H7 (cell line): Measurements from ENCODE around the gene MSLN. TPM values are rescaled to one million over a fixed set of nuclear protein-coding genes. Genes with fewer than 3 reads are reported as not detected.
"Not testable (repeated sequence)": the region's sequence is repeated elsewhere in the genome, so short reads cannot be mapped to it uniquely, and the experiment has no call there.

Experiments used
- DNase-seq: peaks from one replicate; pipeline ENCODE4 v3.0.0; 2012
- H3K27me3 ChIP-seq: 2 replicates; pipeline ENCODE4 v1.6.0; 2011; ENCODE audit warnings: mild to moderate bottlenecking, low read length; ENCODE audit not compliant: control insufficient read depth, insufficient read depth
- H3K36me3 ChIP-seq: replicated peaks from 2 replicates; pipeline ENCODE4 v1.5.1; 2011; ENCODE audit warnings: low read length; ENCODE audit not compliant: control insufficient read depth, insufficient read depth
- H3K4me3 ChIP-seq: 2 replicates; pipeline ENCODE4 v1.5.1; 2011; ENCODE audit warnings: low read depth, mild to moderate bottlenecking, control low read depth, low read length, moderate library complexity; ENCODE audit not compliant: insufficient read depth
- total RNA-seq: library from RNA; depleted of rRNA; stranded (reverse); fragments of >200 nt; shearing (Covaris generic); gene quantifications from 2 replicates; pipeline ENCODE4 v1.2.3, GENCODE V29; 2014

The MSLN gene
- total RNA-seq, 1 experiment from 2014 or later, result not detected

GRCh38 chr16:736936-737481, 23.5 kb upstream of the MSLN start:
- Histone ChIP-seq H3K4me3 (no peak overlapping the region), H3K27me3 (no peaks in the 10 kb centered on the region), H3K36me3 (peaks cover 7% of the 10 kb centered on the region)
- no peak for DNase-seq

- no peak for DNase-seq
These were observed 20.7 kb upstream of the MSLN start for GRCh38 chr16:739560-740458.

GRCh38 chr16:740459-740763, 20.1 kb upstream of the MSLN start:
- Histone ChIP-seq H3K27me3 (no peaks in the 10 kb centered on the region), H3K36me3 (peaks cover 3% of the 10 kb centered on the region), H3K4me3 (peak overlapping the region; percentile 81)
- peak; percentile 87 for DNase-seq

More at GRCh38 chr16:739560-740458, 20.7 kb upstream of the MSLN start:
- Histone ChIP-seq H3K36me3 (peaks cover 3% of the 10 kb centered on the region), H3K27me3 (no peaks in the 10 kb centered on the region), H3K4me3 (peak overlapping the region; percentile 81)

- H3K4me3 ChIP-seq, result peak within 1 kb of the TSS; percentile 81
- no peaks in the 10 kb centered on the region for H3K27me3 ChIP-seq
- H3K36me3 ChIP-seq, result peaks cover 2% of the 10 kb centered on the region
- peak; percentile 100 for DNase-seq
These were observed 19.6 kb upstream of the MSLN start, which contains the start of gene CIAO3 for GRCh38 chr16:740764-741505. Gene CIAO3 (minus strand): TSS chr16:740997. CDS start chr16:740985, 12 bp downstream.

- Histone ChIP-seq H3K36me3 (no peaks in the 10 kb centered on the region; the same call in 1 of the 2 replicates), H3K27me3 (no peaks in the 10 kb centered on the region), H3K4me3 (no peak overlapping the region)
- DNase-seq, result no peak
These were observed 18.4 kb upstream of the MSLN start for GRCh38 chr16:741986-742629.

- H3K36me3 ChIP-seq, H3K27me3 ChIP-seq, H3K4me3 ChIP-seq, DNase-seq: not testable (repeated sequence)
These were observed 17.6 kb upstream of the MSLN start for GRCh38 chr16:742894-743293.

GRCh38 chr16:743794-744500, 16.6 kb upstream of the MSLN start:
- H3K27me3 ChIP-seq, result no peaks in the 10 kb centered on the region
- no peaks in the 10 kb centered on the region for H3K36me3 ChIP-seq
- DNase-seq, result peak; percentile 83
- H3K4me3 ChIP-seq, result no peak overlapping the region

GRCh38 chr16:745739-746138, 14.8 kb upstream of the MSLN start:
- Histone ChIP-seq H3K27me3 (no peaks in the 10 kb centered on the region), H3K4me3 (no peak overlapping the region), H3K36me3 (no peaks in the 10 kb centered on the region)
- DNase-seq, result peak; percentile 99

- Histone ChIP-seq H3K27me3 (no peaks in the 10 kb centered on the region), H3K4me3 (no peak overlapping the region), H3K36me3 (no peaks in the 10 kb centered on the region)
- DNase-seq, result no peak
These were observed 13.9 kb upstream of the MSLN start for GRCh38 chr16:746637-747036.

GRCh38 chr16:747978-748746, 12.4 kb upstream of the MSLN start:
- Histone ChIP-seq H3K36me3 (no peaks in the 10 kb centered on the region), H3K27me3 (no peaks in the 10 kb centered on the region), H3K4me3 (no peak overlapping the region)
- no peak for DNase-seq

GRCh38 chr16:749010-749409, 11.5 kb upstream of the MSLN start:
- DNase-seq, result no peak
- Histone ChIP-seq H3K27me3 (no peaks in the 10 kb centered on the region), H3K4me3 (no peak overlapping the region), H3K36me3 (no peaks in the 10 kb centered on the region)

GRCh38 chr16:750485-750884, 10.0 kb upstream of the MSLN start:
- DNase-seq, result no peak
- Histone ChIP-seq H3K4me3 (no peak overlapping the region), H3K36me3 (no peaks in the 10 kb centered on the region)

GRCh38 chr16:751152-752006, 9.2 kb upstream of the MSLN start:
- DNase-seq, result no peak
- Histone ChIP-seq H3K27me3 (no peaks in the 10 kb centered on the region), H3K36me3 (no peaks in the 10 kb centered on the region), H3K4me3 (no peak overlapping the region)

More at GRCh38 chr16:750485-750884, 10.0 kb upstream of the MSLN start:
- no peaks in the 10 kb centered on the region for H3K27me3 ChIP-seq
